Rectal smooth muscle tissue (tissue), 1 donor: ENCODE measurements around the gene NPY4R.
"Not testable (repeated sequence)": the region's sequence is repeated elsewhere in the genome, so short reads cannot be mapped to it uniquely, and the experiment has no call there.

Experiments used
- H3K27ac ChIP-seq: one replicate; pipeline ENCODE4 v1.7.0; 2013; ENCODE audit warnings: low read depth, low read length, inconsistent platforms
- H3K27me3 ChIP-seq: one replicate; pipeline ENCODE4 v1.7.0; 2013; ENCODE audit warnings: low read length; ENCODE audit not compliant: control insufficient read depth, insufficient read depth
- H3K36me3 ChIP-seq: one replicate; pipeline ENCODE4 v1.7.0; 2013; ENCODE audit warnings: low read length; ENCODE audit not compliant: control insufficient read depth, insufficient read depth
- H3K4me1 ChIP-seq: one replicate; pipeline ENCODE4 v1.7.0; 2013; ENCODE audit warnings: low read length; ENCODE audit not compliant: control insufficient read depth, insufficient read depth
- H3K4me3 ChIP-seq: one replicate; pipeline ENCODE4 v1.7.0; 2013; ENCODE audit warnings: low read length
- H3K9ac ChIP-seq: one replicate; pipeline ENCODE4 v1.7.0; 2013; ENCODE audit warnings: low read length

The NPY4R gene

GRCh38 chr10:46445389-46446122 is 20.2 kb downstream of the NPY4R start:
- H3K4me1 ChIP-seq, H3K27me3 ChIP-seq, H3K36me3 ChIP-seq, H3K4me3 ChIP-seq, H3K9ac ChIP-seq: not testable (repeated sequence)
- H3K27ac ChIP-seq: peak overlapping the region; percentile 64

- H3K4me3 ChIP-seq, H3K4me1 ChIP-seq, H3K27me3 ChIP-seq, H3K9ac ChIP-seq, H3K36me3 ChIP-seq: not testable (repeated sequence)
- H3K27ac ChIP-seq: peak overlapping the region; percentile 48
Measured at GRCh38 chr10:46443422-46443821, 22.3 kb downstream of the NPY4R start.

GRCh38 chr10:46442706-46443275 is 23.0 kb downstream of the NPY4R start:
- not testable (repeated sequence) for H3K4me1 ChIP-seq, H3K4me3 ChIP-seq, H3K9ac ChIP-seq, H3K27me3 ChIP-seq, H3K36me3 ChIP-seq
- peak overlapping the region; percentile 48 for H3K27ac ChIP-seq

- H3K4me1 ChIP-seq, H3K27me3 ChIP-seq, H3K4me3 ChIP-seq, H3K36me3 ChIP-seq, H3K9ac ChIP-seq: not testable (repeated sequence)
- peak overlapping the region; percentile 27 for H3K27ac ChIP-seq
Measured at GRCh38 chr10:46441837-46442278, 23.9 kb downstream of the NPY4R start.

GRCh38 chr10:46440942-46441341 is 24.8 kb downstream of the NPY4R start:
- not testable (repeated sequence) for H3K27ac ChIP-seq, H3K4me1 ChIP-seq, H3K36me3 ChIP-seq, H3K27me3 ChIP-seq, H3K4me3 ChIP-seq, H3K9ac ChIP-seq

- not testable (repeated sequence) for H3K4me1 ChIP-seq, H3K27ac ChIP-seq, H3K27me3 ChIP-seq, H3K4me3 ChIP-seq, H3K36me3 ChIP-seq, H3K9ac ChIP-seq
Measured at GRCh38 chr10:46423550-46423949, 42.2 kb downstream of the NPY4R start.

- not testable (repeated sequence) for H3K27ac ChIP-seq
Measured at GRCh38 chr10:46419570-46420379, 46.0 kb downstream of the NPY4R start.

GRCh38 chr10:46418283-46418682 is 47.5 kb downstream of the NPY4R start:
- not testable (repeated sequence) for H3K4me1 ChIP-seq, H3K27me3 ChIP-seq, H3K4me3 ChIP-seq, H3K27ac ChIP-seq, H3K9ac ChIP-seq, H3K36me3 ChIP-seq

More at GRCh38 chr10:46419570-46420379, 46.0 kb downstream of the NPY4R start:
- not testable (repeated sequence) for H3K4me3 ChIP-seq, H3K36me3 ChIP-seq, H3K4me1 ChIP-seq, H3K9ac ChIP-seq, H3K27me3 ChIP-seq

GRCh38 chr10:46415291-46415690 is 50.5 kb downstream of the NPY4R start:
- H3K36me3 ChIP-seq, H3K27ac ChIP-seq: not testable (repeated sequence)

GRCh38 chr10:46412665-46413064 is 53.1 kb downstream of the NPY4R start:
- H3K4me3 ChIP-seq, H3K27me3 ChIP-seq, H3K4me1 ChIP-seq, H3K9ac ChIP-seq, H3K27ac ChIP-seq, H3K36me3 ChIP-seq: not testable (repeated sequence)

More at GRCh38 chr10:46415291-46415690, 50.5 kb downstream of the NPY4R start:
- H3K4me3 ChIP-seq, H3K9ac ChIP-seq, H3K27me3 ChIP-seq, H3K4me1 ChIP-seq: not testable (repeated sequence)

GRCh38 chr10:46411123-46411522 is 54.6 kb downstream of the NPY4R start:
- H3K27me3 ChIP-seq, H3K4me1 ChIP-seq, H3K9ac ChIP-seq, H3K36me3 ChIP-seq, H3K27ac ChIP-seq, H3K4me3 ChIP-seq: not testable (repeated sequence)
